HEK293 (cell line): ENCODE results near the gene OTOF.

Experiments
- CTCF ChIP-seq: fragments of 450-650 bp; formaldehyde crosslinking; IDR thresholded peaks from 2 replicates; pipeline ENCODE4 v1.5.1; 2016; ENCODE audit warnings: missing biosample characterization, missing genetic modification characterization
- ZBTB8A ChIP-seq: fragments of 450-650 bp; formaldehyde crosslinking; IDR thresholded peaks from 2 replicates; pipeline ENCODE4 v1.5.1; 2016; ENCODE audit warnings: missing biosample characterization, missing genetic modification characterization

DNA sequence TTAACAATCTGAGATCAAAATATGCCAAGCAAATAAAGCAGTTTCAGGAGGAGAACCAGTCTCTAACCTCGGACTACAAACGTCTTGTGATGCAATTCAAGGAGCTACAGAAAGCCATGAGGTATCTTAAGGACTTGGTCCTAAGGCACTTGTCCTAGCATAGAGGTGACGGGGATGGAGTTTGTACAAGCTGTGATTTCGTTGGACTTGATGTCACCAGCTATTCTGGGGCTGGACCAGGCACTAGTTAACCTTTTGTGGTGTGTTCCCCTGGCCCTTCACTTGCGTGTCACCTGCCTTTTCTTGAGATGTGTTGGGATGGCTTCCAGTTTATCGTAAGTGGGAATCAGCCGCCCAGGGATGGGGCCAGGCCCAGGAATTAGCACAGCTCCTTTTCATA lies 33.7 kb downstream of the OTOF start:
- TF ChIP-seq ZBTB8A (tag by site-specific recombination) (no peak), CTCF (tag by site-specific recombination) (no peak)
